Neural progenitor cell (in vitro differentiated cells): Measurements from ENCODE around the gene ANKRD11. TPM values are rescaled to one million over a fixed set of nuclear protein-coding genes. Genes with fewer than 3 reads are reported as not detected.

ENCODE experiments used
- DNase-seq: peaks from one replicate; pipeline ENCODE4 v3.0.0-alpha.2; 2016; ENCODE audit warnings: low spot score
- H2AFZ ChIP-seq: fragments of 200-600 bp; sonication (generic); replicated peaks from 2 replicates; pipeline ENCODE4 v1.6.1; 2016; ENCODE audit warnings: antibody characterized with exemption
- H3F3A ChIP-seq: fragments of 200-600 bp; sonication (generic); 2 replicates; pipeline ENCODE4 v1.6.1; 2016; ENCODE audit warnings: antibody characterized with exemption, low read depth
- H3K27ac ChIP-seq: fragments of 200-600 bp; sonication (generic); 2 replicates; pipeline ENCODE4 v1.5.1; 2016; ENCODE audit warnings: mild to moderate bottlenecking
- H3K27me3 ChIP-seq: fragments of 200-600 bp; sonication (generic); 2 replicates; pipeline ENCODE4 v1.6.1; 2016; ENCODE audit warnings: mild to moderate bottlenecking, moderate library complexity
- H3K36me3 ChIP-seq: fragments of 200-600 bp; sonication (generic); 2 replicates; pipeline ENCODE4 v1.5.1; 2016
- H3K4me1 ChIP-seq: fragments of 200-600 bp; sonication (generic); 2 replicates; pipeline ENCODE4 v1.6.1; 2016; ENCODE audit warnings: mixed run types
- H3K4me2 ChIP-seq: fragments of 200-600 bp; sonication (generic); 2 replicates; pipeline ENCODE4 v1.6.1; 2016
- H3K4me3 ChIP-seq: fragments of 200-600 bp; sonication (generic); 2 replicates; pipeline ENCODE4 v1.5.1; 2016
- H3K79me2 ChIP-seq: fragments of 200-600 bp; sonication (generic); 2 replicates; pipeline ENCODE4 v1.6.1; 2016; ENCODE audit warnings: low read depth
- H3K9ac ChIP-seq: fragments of 200-600 bp; sonication (generic); 2 replicates; pipeline ENCODE4 v1.6.1; 2016
- H3K9me3 ChIP-seq: fragments of 200-600 bp; sonication (generic); 2 replicates; pipeline ENCODE4 v1.5.1; 2016; ENCODE audit warnings: low read depth
- H4K20me1 ChIP-seq: fragments of 200-600 bp; sonication (generic); 2 replicates; pipeline ENCODE4 v1.6.1; 2016; ENCODE audit warnings: low read depth
- H3K27ac Mint-ChIP-seq: 3 replicates; pipeline ENCODE4 v1.8.0; 2021; ENCODE audit warnings: mixed read lengths
- H3K27me3 Mint-ChIP-seq: 2 replicates; pipeline ENCODE4 v1.8.0; 2022; ENCODE audit warnings: low read depth, mild to moderate bottlenecking, inconsistent platforms, moderate library complexity, mixed read lengths; ENCODE audit not compliant: insufficient read depth
- H3K36me3 Mint-ChIP-seq: 3 replicates; pipeline ENCODE4 v1.8.0; 2021; ENCODE audit warnings: mixed read lengths
- H3K4me1 Mint-ChIP-seq: 3 replicates; pipeline ENCODE4 v1.8.0; 2021; ENCODE audit warnings: mixed read lengths
- H3K4me3 Mint-ChIP-seq: 3 replicates; pipeline ENCODE4 v1.8.0; 2021; ENCODE audit warnings: mild to moderate bottlenecking, moderate library complexity, mixed read lengths
- H3K9me3 Mint-ChIP-seq: 3 replicates; pipeline ENCODE4 v1.8.0; 2020; ENCODE audit warnings: mixed read lengths
- EZH2 ChIP-seq: fragments of 200-600 bp; sonication (generic); IDR thresholded peaks from 2 replicates; pipeline ENCODE4 v1.6.1; 2017; ENCODE audit warnings: antibody characterized with exemption, mild to moderate bottlenecking, moderate library complexity
- EZH2phosphoT487 ChIP-seq: fragments of 200-600 bp; sonication (generic); IDR thresholded peaks from 2 replicates; pipeline ENCODE4 v1.6.1; 2017; ENCODE audit warnings: antibody characterized with exemption
- total RNA-seq: library from RNA; depleted of rRNA; stranded (reverse); fragments of >200 nt; gene quantifications from 2 replicates; pipeline ENCODE4 v1.2.3, GENCODE V29; 2015; ENCODE audit warnings: low replicate concordance
- TF ChIP-seq, protein P1 (sequence below): fragments of 200-600 bp; sonication (generic); IDR thresholded peaks from 2 replicates; pipeline ENCODE4 v1.5.1; 2017; ENCODE audit warnings: antibody characterized with exemption, mild to moderate bottlenecking

Gene ANKRD11
- total RNA-seq, 1 donor from 2014 or later: 47.3 TPM

DNA sequence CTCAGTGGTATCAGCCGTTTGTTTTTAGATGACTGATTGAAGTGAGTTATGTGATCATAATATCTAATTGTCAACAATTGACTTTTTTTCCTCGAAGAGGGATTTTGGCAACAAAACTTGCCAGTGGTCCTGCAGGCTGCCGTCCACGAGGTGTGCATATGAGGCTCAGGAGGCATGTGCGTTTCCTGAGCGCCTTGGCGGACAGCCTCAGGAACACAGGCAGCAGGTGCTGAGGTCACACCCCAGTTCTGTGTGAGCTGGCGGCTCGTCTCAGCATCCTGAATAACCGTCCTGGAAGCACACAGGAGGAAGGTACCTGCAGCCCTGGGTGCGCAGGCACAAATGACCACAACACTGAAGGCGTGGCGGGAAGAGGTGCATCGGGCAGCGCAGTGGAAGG is 29.5 kb upstream of the ANKRD11 start:
- no peaks in the 10 kb centered on the region for H3F3A ChIP-seq
- H3K9ac ChIP-seq: no peak overlapping the region
- no peaks in the 10 kb centered on the region for H3K27me3 ChIP-seq
- H3K9me3 ChIP-seq: no peaks in the 10 kb centered on the region
- H3K36me3 ChIP-seq: no peaks in the 10 kb centered on the region
- no peak for TF ChIP-seq EZH2
- TF ChIP-seq EZH2phosphoT487: no peak
- TF ChIP-seq, protein P1, sequence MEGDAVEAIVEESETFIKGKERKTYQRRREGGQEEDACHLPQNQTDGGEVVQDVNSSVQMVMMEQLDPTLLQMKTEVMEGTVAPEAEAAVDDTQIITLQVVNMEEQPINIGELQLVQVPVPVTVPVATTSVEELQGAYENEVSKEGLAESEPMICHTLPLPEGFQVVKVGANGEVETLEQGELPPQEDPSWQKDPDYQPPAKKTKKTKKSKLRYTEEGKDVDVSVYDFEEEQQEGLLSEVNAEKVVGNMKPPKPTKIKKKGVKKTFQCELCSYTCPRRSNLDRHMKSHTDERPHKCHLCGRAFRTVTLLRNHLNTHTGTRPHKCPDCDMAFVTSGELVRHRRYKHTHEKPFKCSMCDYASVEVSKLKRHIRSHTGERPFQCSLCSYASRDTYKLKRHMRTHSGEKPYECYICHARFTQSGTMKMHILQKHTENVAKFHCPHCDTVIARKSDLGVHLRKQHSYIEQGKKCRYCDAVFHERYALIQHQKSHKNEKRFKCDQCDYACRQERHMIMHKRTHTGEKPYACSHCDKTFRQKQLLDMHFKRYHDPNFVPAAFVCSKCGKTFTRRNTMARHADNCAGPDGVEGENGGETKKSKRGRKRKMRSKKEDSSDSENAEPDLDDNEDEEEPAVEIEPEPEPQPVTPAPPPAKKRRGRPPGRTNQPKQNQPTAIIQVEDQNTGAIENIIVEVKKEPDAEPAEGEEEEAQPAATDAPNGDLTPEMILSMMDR: no peak
- H3K36me3 Mint-ChIP-seq: peaks cover 40% of the 10 kb centered on the region
- H3K4me2 ChIP-seq: no peak overlapping the region
- peaks cover 5% of the 10 kb centered on the region for H3K27me3 Mint-ChIP-seq
- H3K4me1 Mint-ChIP-seq: peaks cover 24% of the 10 kb centered on the region
- no peak overlapping the region for H3K4me3 Mint-ChIP-seq
- no peaks in the 10 kb centered on the region for H3K4me1 ChIP-seq
- no peak overlapping the region for H3K27ac Mint-ChIP-seq
- no peak overlapping the region for H3K27ac ChIP-seq
- no peak overlapping the region for H2AFZ ChIP-seq
- peaks cover 11% of the 10 kb centered on the region for H3K9me3 Mint-ChIP-seq
- H3K4me3 ChIP-seq: no peak overlapping the region
- DNase-seq: no peak
- H3K79me2 ChIP-seq: peaks cover 55% of the 10 kb centered on the region
- peaks cover 39% of the 10 kb centered on the region for H4K20me1 ChIP-seq

DNA sequence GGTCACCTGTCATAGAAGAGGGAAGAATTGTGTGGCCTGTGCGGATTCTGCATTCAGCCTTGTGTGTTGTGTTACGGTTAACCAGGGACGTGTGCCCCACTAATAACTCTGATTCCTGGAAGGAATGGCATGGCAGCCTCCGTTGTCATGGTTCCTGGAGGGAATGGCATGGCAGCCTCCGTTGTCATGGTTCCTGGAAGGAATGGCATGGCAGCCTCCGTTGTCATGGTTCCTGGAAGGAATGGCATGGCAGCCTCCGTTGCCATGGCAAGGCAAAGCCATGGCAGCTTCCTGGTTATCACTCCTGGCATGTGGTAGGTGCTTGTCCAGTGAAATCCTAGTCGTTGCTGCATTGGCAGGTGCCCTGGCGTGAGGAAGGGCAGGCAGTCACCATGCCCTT is 26.8 kb upstream of the ANKRD11 start:
- Histone ChIP-seq H3F3A (no peaks in the 10 kb centered on the region), H3K4me3 (no peak overlapping the region), H3K9me3 (no peaks in the 10 kb centered on the region), H2AFZ (no peak overlapping the region), H4K20me1 (peaks cover 36% of the 10 kb centered on the region), H3K27me3 (no peaks in the 10 kb centered on the region), H3K27ac (no peak overlapping the region), H3K79me2 (peaks cover 55% of the 10 kb centered on the region), H3K4me2 (no peak overlapping the region), H3K4me1 (no peaks in the 10 kb centered on the region), H3K9ac (no peak overlapping the region), H3K36me3 (peaks cover 3% of the 10 kb centered on the region)
- Mint-ChIP-seq H3K36me3 (peaks cover 40% of the 10 kb centered on the region), H3K27me3 (peaks cover 7% of the 10 kb centered on the region), H3K4me1 (peaks cover 24% of the 10 kb centered on the region), H3K4me3 (peak overlapping the region; percentile 64), H3K27ac (peak overlapping the region; percentile 99), H3K9me3 (peaks cover 11% of the 10 kb centered on the region)
- DNase-seq: no peak
- TF ChIP-seq, protein P1: no peak
- no peak for TF ChIP-seq EZH2
- TF ChIP-seq EZH2phosphoT487: no peak

DNA sequence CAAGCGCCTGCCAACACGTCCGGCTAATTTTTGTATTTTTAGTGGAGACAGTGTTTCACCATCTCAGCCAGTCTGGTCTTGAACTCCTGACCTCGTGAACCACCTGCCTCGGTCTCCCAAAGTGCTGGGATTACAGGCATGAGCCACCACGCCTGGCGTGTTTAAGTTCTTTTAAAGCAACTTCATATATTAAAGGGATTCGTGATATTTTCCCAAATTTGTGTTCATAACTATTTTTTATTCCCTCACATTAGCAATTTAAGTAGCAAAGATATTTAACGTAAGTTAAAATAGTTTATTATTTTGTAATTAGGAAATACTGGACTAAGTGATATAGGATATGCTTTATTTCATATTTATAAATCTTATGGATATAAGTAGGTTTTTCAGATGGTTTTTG is 22.1 kb upstream of the ANKRD11 start:
- H3K4me2 ChIP-seq: no peak overlapping the region
- H3F3A ChIP-seq: peaks cover 11% of the 10 kb centered on the region
- Mint-ChIP-seq H3K4me1 (peaks cover 13% of the 10 kb centered on the region), H3K4me3 (no peak overlapping the region), H3K27ac (no peak overlapping the region), H3K27me3 (peaks cover 6% of the 10 kb centered on the region), H3K36me3 (peaks cover 17% of the 10 kb centered on the region), H3K9me3 (peaks cover 2% of the 10 kb centered on the region)
- no peaks in the 10 kb centered on the region for H3K9me3 ChIP-seq
- DNase-seq: no peak
- H3K27me3 ChIP-seq: no peaks in the 10 kb centered on the region
- peaks cover 3% of the 10 kb centered on the region for H3K36me3 ChIP-seq
- H3K4me1 ChIP-seq: peaks cover 7% of the 10 kb centered on the region
- no peak overlapping the region for H3K9ac ChIP-seq
- no peak overlapping the region for H2AFZ ChIP-seq
- peaks cover 36% of the 10 kb centered on the region for H4K20me1 ChIP-seq
- peaks cover 50% of the 10 kb centered on the region for H3K79me2 ChIP-seq
- H3K4me3 ChIP-seq: no peak overlapping the region
- TF ChIP-seq, protein P1: no peak
- no peak for TF ChIP-seq EZH2phosphoT487
- TF ChIP-seq EZH2: no peak
- no peak overlapping the region for H3K27ac ChIP-seq
